ENCODE results near the gene MX2. TPM values are rescaled to one million over a fixed set of nuclear protein-coding genes. Genes with fewer than 3 reads are reported as not detected.

Gene MX2
- total RNA-seq, 1 experiment from 2014 or later = 0.15 TPM

GRCh38 chr21:41387824-41388223 lies 26.0 kb downstream of the MX2 start:
- no peaks in the 10 kb centered on the region for H3K27me3 ChIP-seq (ENCODE audit: low read length)
- H3K4me3 ChIP-seq (ENCODE audit: low read length) = no peak overlapping the region
- no peak overlapping the region for H2AFZ ChIP-seq (ENCODE audit: low read length)
- H3K4me2 ChIP-seq (ENCODE audit: low read length) = no peak overlapping the region
- no peaks in the 10 kb centered on the region for H3K9me3 ChIP-seq (ENCODE audit: low read length)
- no peak for DNase-seq
- no peaks in the 10 kb centered on the region for H3F3A ChIP-seq (ENCODE audit: low read length, unreplicated experiment)
- no peak for TF ChIP-seq CTCF (conservative IDR thresholded peaks at IDR 0.05; ENCODE audit: low read depth, low read length)
- no peak for TF ChIP-seq EZH2phosphoT487 (IDR thresholded peaks at IDR 0.05; ENCODE audit: borderline replicate concordance, low read length)
- no peak for TF ChIP-seq EZH2 (IDR thresholded peaks at IDR 0.05; ENCODE audit: low read length, unreplicated experiment)
- no peaks in the 10 kb centered on the region for H3K79me2 ChIP-seq (ENCODE audit: low read length)
- ATAC-seq = no peak
- no peaks in the 10 kb centered on the region for H3K36me3 ChIP-seq (ENCODE audit: low read depth, low read length)
- intact Hi-C loops (cut with micrococcal nuclease) = no loop called here
- H3K9me2 ChIP-seq (replicated peaks; ENCODE audit: low read length) = no peaks in the 10 kb centered on the region
- ChIA-PET POLR2A (ENCODE audit: unreplicated experiment) (no interaction called here), CTCF (no interaction called here)
- H3K27ac ChIP-seq (ENCODE audit: low read length) = no peak overlapping the region
- no peaks in the 10 kb centered on the region for H4K20me1 ChIP-seq (ENCODE audit: low read length)
- no peak overlapping the region for H3K9ac ChIP-seq (ENCODE audit: low read length)
- H3K4me1 ChIP-seq (ENCODE audit: insufficient read depth, low read length) = no peaks in the 10 kb centered on the region
- no TSS peak for BruUV-seq (replicated peaks)

- intact Hi-C loops (cut with micrococcal nuclease) = no loop called here
Observed at GRCh38 chr21:41388259-41388658, 26.4 kb downstream of the MX2 start.

More at GRCh38 chr21:41388259-41388658, 26.4 kb downstream of the MX2 start:
- ATAC-seq = no peak
- TF ChIP-seq EZH2 (IDR thresholded peaks at IDR 0.05; ENCODE audit: low read length, unreplicated experiment) (no peak), CTCF (conservative IDR thresholded peaks at IDR 0.05; ENCODE audit: low read depth, low read length) (no peak), EZH2phosphoT487 (IDR thresholded peaks at IDR 0.05; ENCODE audit: borderline replicate concordance, low read length) (no peak)
- ChIA-PET CTCF (no interaction called here), POLR2A (ENCODE audit: unreplicated experiment) (no interaction called here)
- no peaks in the 10 kb centered on the region for H4K20me1 ChIP-seq (ENCODE audit: low read length)
- DNase-seq = no peak
- no peaks in the 10 kb centered on the region for H3K79me2 ChIP-seq (ENCODE audit: low read length)
- H3K9me3 ChIP-seq (ENCODE audit: low read length) = no peaks in the 10 kb centered on the region
- no peak overlapping the region for H3K9ac ChIP-seq (ENCODE audit: low read length)
- H3K27me3 ChIP-seq (ENCODE audit: low read length) = no peaks in the 10 kb centered on the region
- H2AFZ ChIP-seq (ENCODE audit: low read length) = no peak overlapping the region
- H3K4me3 ChIP-seq (ENCODE audit: low read length) = no peak overlapping the region
- H3K36me3 ChIP-seq (ENCODE audit: low read depth, low read length) = no peaks in the 10 kb centered on the region
- H3K9me2 ChIP-seq (replicated peaks; ENCODE audit: low read length) = no peaks in the 10 kb centered on the region
- H3F3A ChIP-seq (ENCODE audit: low read length, unreplicated experiment) = no peaks in the 10 kb centered on the region
- no peak overlapping the region for H3K4me2 ChIP-seq (ENCODE audit: low read length)
- BruUV-seq (replicated peaks) = no TSS peak
- H3K27ac ChIP-seq (ENCODE audit: low read length) = no peak overlapping the region
- H3K4me1 ChIP-seq (ENCODE audit: insufficient read depth, low read length) = no peaks in the 10 kb centered on the region
